H1 (cell line): ENCODE data around the gene GTF2F2. TPM values are rescaled to one million over a fixed set of nuclear protein-coding genes. Genes with fewer than 3 reads are reported as not detected.

Experiments
- CTCF ChIA-PET: fragments of 300-600 bp; sonication (Branson Sonifier 250); formaldehyde crosslinking; loops from one replicate; lab custom pipeline; 2021; ENCODE audit not compliant: partially characterized antibody; lab: Charles Lee
- POLR2A ChIA-PET: fragments of 300-600 bp; sonication (Branson Sonifier 250); formaldehyde crosslinking; loops from one replicate; lab custom pipeline; 2021; ENCODE audit warnings: inconsistent platforms; ENCODE audit not compliant: partially characterized antibody; lab: Charles Lee
- DNase-seq, 2 experiments: peaks; one replicate each; pipeline versions ENCODE4 v3.0.0 to v3.0.0-alpha.2; 2010 to 2022; ENCODE audit warnings: low spot score in 2 of 2, low read depth in 1 of 2, mixed read lengths in 1 of 2
- FAIRE-seq: peaks from 2 replicates; lab custom pipeline; 2011; peaks lifted over from hg19 to GRCh38; lab: Jason Lieb, UNC
- H2AFZ ChIP-seq: 2 replicates; pipeline ENCODE4 v1.8.1; 2012; ENCODE audit warnings: low read length, inconsistent platforms
- H2AK5ac ChIP-seq: 2 replicates; pipeline ENCODE4 v1.6.1; 2013; ENCODE audit warnings: low read depth, low read length
- H2BK120ac ChIP-seq: replicated peaks from 2 replicates; pipeline ENCODE3; 2013; ENCODE audit warnings: low read depth, low read length, inconsistent platforms
- H2BK12ac ChIP-seq: 2 replicates; pipeline ENCODE4 v1.6.1; 2013; ENCODE audit warnings: low read depth, low read length
- H2BK15ac ChIP-seq: 2 replicates; pipeline ENCODE4 v1.6.1; 2013; ENCODE audit warnings: low read length
- H2BK20ac ChIP-seq: 2 replicates; pipeline ENCODE4 v1.6.1; 2013; ENCODE audit warnings: low read length
- H2BK5ac ChIP-seq: 2 replicates; pipeline ENCODE4 v1.6.1; 2013; ENCODE audit warnings: low read depth, low read length
- H3K14ac ChIP-seq: 2 replicates; pipeline ENCODE4 v1.6.1; 2013; ENCODE audit warnings: inconsistent platforms; ENCODE audit not compliant: insufficient read length
- H3K18ac ChIP-seq: 2 replicates; pipeline ENCODE4 v1.6.1; 2013; ENCODE audit warnings: low read length; ENCODE audit errors: extremely low read depth
- H3K23ac ChIP-seq: 2 replicates; pipeline ENCODE4 v1.6.1; 2013; ENCODE audit warnings: inconsistent platforms; ENCODE audit not compliant: insufficient read length
- H3K23me2 ChIP-seq: 2 replicates; pipeline ENCODE4 v1.6.1; 2013; ENCODE audit warnings: low read depth, low read length
- H3K27ac ChIP-seq: 2 replicates; pipeline ENCODE4 v1.6.1; 2011; ENCODE audit warnings: low read depth, low read length, inconsistent platforms
- H3K27me3 ChIP-seq, 4 experiments: replicated peaks in 1 of 4; 1 replicate in 1 of 4; 2 replicates in 3 of 4; pipeline versions ENCODE4 v1.6.1 to v1.8.1; 2011 to 2013; ENCODE audit warnings: low read length in 3 of 4, mild to moderate bottlenecking in 3 of 4, inconsistent platforms in 2 of 4, mixed read lengths in 2 of 4, moderate library complexity in 1 of 4; ENCODE audit not compliant: control insufficient read depth in 3 of 4, insufficient read depth in 3 of 4; ENCODE audit errors: extremely low read depth in 1 of 4
- H3K36me3 ChIP-seq, 4 experiments: 2 replicates each; pipeline versions ENCODE4 v1.6.1 to v1.8.1; 2011 to 2013; ENCODE audit warnings: mild to moderate bottlenecking in 4 of 4, low read length in 3 of 4, moderate library complexity in 2 of 4, control low read depth in 1 of 4, inconsistent platforms in 1 of 4; ENCODE audit not compliant: insufficient read depth in 4 of 4, control insufficient read depth in 2 of 4
- H3K4ac ChIP-seq: replicated peaks from 2 replicates; pipeline ENCODE3; 2013; ENCODE audit warnings: low read length, low read depth, mixed read lengths, inconsistent platforms; ENCODE audit not compliant: insufficient read length
- H3K4me1 ChIP-seq, 4 experiments: replicated peaks in 1 of 4; 1 replicate in 1 of 4; 2 replicates in 3 of 4; pipeline versions ENCODE4 v1.6.1 to v1.8.1; 2011 to 2013; ENCODE audit warnings: low read length in 3 of 4, inconsistent platforms in 2 of 4, mixed read lengths in 1 of 4; ENCODE audit not compliant: insufficient read depth in 4 of 4, control insufficient read depth in 3 of 4
- H3K4me2 ChIP-seq, 2 experiments: 2 replicates each; pipeline versions ENCODE4 v1.6.1 to v1.8.1; 2011 to 2013; ENCODE audit warnings: low read depth in 2 of 2, low read length in 2 of 2, control low read depth in 1 of 2, inconsistent platforms in 1 of 2, mild to moderate bottlenecking in 1 of 2; ENCODE audit not compliant: insufficient read depth in 1 of 2
- H3K4me3 ChIP-seq, 4 experiments: fragments of 200-600, 300-600 bp in 1 of 4; sonication (generic), shearing (Covaris generic), sonication (Bioruptor Twin) in 1 of 4; 2 replicates each; pipeline versions ENCODE4 v1.5.1 to v1.8.1; 2011 to 2016; ENCODE audit warnings: low read length in 4 of 4, low read depth in 3 of 4, control low read depth in 2 of 4, inconsistent platforms in 2 of 4, mild to moderate bottlenecking in 2 of 4, mixed read lengths in 1 of 4, moderate library complexity in 1 of 4; ENCODE audit not compliant: insufficient read depth in 2 of 4; ENCODE audit errors: extremely low read depth in 1 of 4
- H3K56ac ChIP-seq: replicated peaks from 2 replicates; pipeline ENCODE3; 2013; ENCODE audit warnings: low read depth, mild to moderate bottlenecking, mixed read lengths, low read length, inconsistent platforms; ENCODE audit not compliant: insufficient read length
- H3K79me1 ChIP-seq: 2 replicates; pipeline ENCODE4 v1.6.1; 2013; ENCODE audit warnings: low read depth, low read length, control low read depth
- H3K79me2 ChIP-seq, 2 experiments: 2 replicates each; pipeline versions ENCODE4 v1.6.1 to v1.8.1; 2012 to 2013; ENCODE audit warnings: low read length in 2 of 2, mild to moderate bottlenecking in 2 of 2, inconsistent platforms in 1 of 2; ENCODE audit not compliant: insufficient read depth in 2 of 2, control insufficient read depth in 1 of 2
- H3K9ac ChIP-seq, 4 experiments: replicated peaks in 1 of 4; 1 replicate in 1 of 4; 2 replicates in 3 of 4; pipeline versions ENCODE4 v1.6.1 to v1.8.1; 2011 to 2013; ENCODE audit warnings: low read depth in 3 of 4, low read length in 3 of 4, control low read depth in 2 of 4, mild to moderate bottlenecking in 2 of 4, moderate library complexity in 2 of 4, inconsistent platforms in 1 of 4; ENCODE audit errors: extremely low read depth in 1 of 4
- H3K9me3 ChIP-seq, 2 experiments: 2 replicates each; pipeline versions ENCODE4 v1.6.1 to v1.8.1; 2012 to 2013; ENCODE audit warnings: mild to moderate bottlenecking in 2 of 2, moderate library complexity in 2 of 2, control low read depth in 1 of 2, inconsistent platforms in 1 of 2, low read depth in 1 of 2, low read length in 1 of 2, mixed read lengths in 1 of 2; ENCODE audit not compliant: insufficient read depth in 2 of 2
- H4K20me1 ChIP-seq, 2 experiments: replicated peaks in 1 of 2; 2 replicates each; pipeline versions ENCODE3 to v1.8.1; 2011 to 2013; ENCODE audit warnings: inconsistent platforms in 2 of 2, low read length in 2 of 2, mild to moderate bottlenecking in 1 of 2; ENCODE audit not compliant: insufficient read depth in 2 of 2, control insufficient read depth in 1 of 2
- H4K5ac ChIP-seq: 2 replicates; pipeline ENCODE4 v1.6.1; 2013; ENCODE audit warnings: low read length, low read depth, mixed read lengths, inconsistent platforms; ENCODE audit not compliant: insufficient read length
- H4K8ac ChIP-seq: 2 replicates; pipeline ENCODE4 v1.8.0; 2013; ENCODE audit warnings: mild to moderate bottlenecking, moderate library complexity, low read length, inconsistent platforms; ENCODE audit not compliant: insufficient read depth; ENCODE audit errors: extremely low read depth
- H4K91ac ChIP-seq: replicated peaks from 2 replicates; pipeline ENCODE3; 2013; ENCODE audit warnings: low read length, mixed read lengths, inconsistent platforms; ENCODE audit not compliant: insufficient read length
- BCL11A ChIP-seq, 2 experiments: IDR thresholded peaks; one replicate each; pipeline ENCODE4 v1.6.1; 2011; ENCODE audit warnings: low read depth in 2 of 2, low read length in 2 of 2, mild to moderate bottlenecking in 2 of 2
- CEBPB ChIP-seq: IDR thresholded peaks from 2 replicates; pipeline ENCODE4 v1.6.1; 2012; ENCODE audit warnings: low read depth, low read length
- CHD1 ChIP-seq: IDR thresholded peaks from 2 replicates; pipeline ENCODE4 v1.6.1; 2012; ENCODE audit warnings: low read depth, low read length, improper control_type of control experiment
- JUN ChIP-seq: IDR thresholded peaks from 2 replicates; pipeline ENCODE4 v1.6.1; 2011; ENCODE audit warnings: low read depth, mild to moderate bottlenecking, improper control_type of control experiment, low read length
- PHF8 ChIP-seq: fragments of 200-600 bp; sonication (generic); conservative IDR thresholded peaks from 2 replicates; pipeline ENCODE4 v1.7.1; 2012; ENCODE audit warnings: low read depth, mild to moderate bottlenecking, inconsistent platforms, low read length, moderate library complexity
- POLR2AphosphoS5 ChIP-seq: IDR thresholded peaks from 2 replicates; pipeline ENCODE4 v1.6.1; 2011; ENCODE audit warnings: low read depth, low read length
- SIX5 ChIP-seq: IDR thresholded peaks from 2 replicates; pipeline ENCODE4 v1.6.1; 2011; ENCODE audit warnings: mild to moderate bottlenecking, low read depth, low read length
- SP1 ChIP-seq: IDR thresholded peaks from 2 replicates; pipeline ENCODE4 v1.6.1; 2011; ENCODE audit warnings: low read depth, low read length
- WGBS, 2 experiments: shearing (Covaris generic) in 1 of 2; methylation state at CpG; one replicate each; pipeline versions ENCODE4 v1.1.6 to v1.1.7; 2013 to 2015; ENCODE audit warnings: low lambda C conversion rate in 2 of 2, mixed read lengths in 2 of 2, inconsistent platforms in 1 of 2, low coverage in 1 of 2, missing lambda C conversion rate in 1 of 2; ENCODE audit not compliant: insufficient replicate concordance in 2 of 2, insufficient coverage in 1 of 2, insufficient read length in 1 of 2; ENCODE audit errors: extremely low coverage in 1 of 2, missing lambda C conversion rate in 1 of 2; 5-methylcytosine and 5-hydroxymethylcytosine counted together
- polyA plus RNA-seq, 7 experiments: library from polyadenylated mRNA; depleted of rRNA in 3 of 7; stranded (reverse) in 5 of 7; unstranded in 2 of 7; fragments of >200 nt in 5 of 7; fragments of 200-250 nt in 2 of 7; gene quantifications; 1 replicate in 5 of 7; 2 replicates in 1 of 7; 4 replicates in 1 of 7; pipeline versions ENCODE4 v1.2.1 to v1.2.3, GENCODE V29; 2011 to 2013; ENCODE audit warnings: missing spikeins in 2 of 7, mixed read lengths in 2 of 7
- total RNA-seq: library from RNA; stranded (reverse); fragmentation: NEBNext Ultra II Directional; extraction: Animal tissue kit (Norgen Biotek cat#: 25700); gene quantifications from 2 replicates; pipeline ENCODE4 v1.2.1, GENCODE V29; 2021
- TF ChIP-seq, protein P1 (sequence below): IDR thresholded peaks from 2 replicates; pipeline ENCODE4 v1.6.1; 2011; ENCODE audit warnings: low read depth, mild to moderate bottlenecking, low read length; ENCODE audit not compliant: insufficient read depth

GTF2F2 gene
- total and polyA plus RNA-seq, 2 of the 8 experiments (the other 6 are each of a cell fraction or from before 2014, with no cell fraction given), result 10.8 to 31.1 TPM

DNA sequence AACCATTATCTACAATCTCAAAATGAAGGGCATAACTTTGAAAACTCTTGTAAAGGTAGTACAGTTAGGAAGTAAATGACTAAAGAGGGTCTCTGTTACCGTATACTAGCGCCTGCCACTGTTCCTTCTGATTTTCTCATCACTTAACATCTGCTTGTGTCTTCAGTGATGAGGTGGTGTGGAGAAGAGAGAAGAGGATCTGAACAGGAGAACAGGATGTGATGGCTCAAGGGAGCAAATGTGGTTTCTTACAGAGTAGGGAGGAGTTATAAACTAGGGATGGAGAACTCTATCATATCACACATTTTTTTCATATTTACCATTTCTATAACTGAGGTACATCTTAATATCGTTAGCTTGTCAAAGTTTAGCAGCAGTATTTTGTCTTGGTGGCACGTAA is 79.4 kb downstream of the GTF2F2 start:
- H3K23me2 ChIP-seq, result no peaks in the 10 kb centered on the region
- no peaks in the 10 kb centered on the region for H3K36me3 ChIP-seq
- no peak overlapping the region for H2BK15ac ChIP-seq
- no peak overlapping the region for H2BK5ac ChIP-seq
- no peak overlapping the region for H3K18ac ChIP-seq
- TF ChIP-seq POLR2AphosphoS5, result no peak
- no peak for TF ChIP-seq CEBPB
- TF ChIP-seq SIX5, result no peak
- TF ChIP-seq JUN, result no peak
- no peak for TF ChIP-seq SP1
- no peak for TF ChIP-seq BCL11A (IDR thresholded peaks at IDR 0.05; ENCODE audit: low read depth in 2 of 2, low read length in 2 of 2)
- TF ChIP-seq CHD1, result no peak
- TF ChIP-seq, protein P1, sequence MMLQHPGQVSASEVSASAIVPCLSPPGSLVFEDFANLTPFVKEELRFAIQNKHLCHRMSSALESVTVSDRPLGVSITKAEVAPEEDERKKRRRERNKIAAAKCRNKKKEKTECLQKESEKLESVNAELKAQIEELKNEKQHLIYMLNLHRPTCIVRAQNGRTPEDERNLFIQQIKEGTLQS, result no peak
- TF ChIP-seq PHF8, result no peak
- TF ChIP-seq, all 59 proteins: peak for 0
- Histone ChIP-seq H3K23ac (no peak overlapping the region), H4K91ac (no peak overlapping the region), H3K4ac (no peak overlapping the region), H2BK120ac (no peak overlapping the region), H3K27me3 (no peaks in the 10 kb centered on the region), H3K56ac (no peak overlapping the region), H2BK12ac (no peak overlapping the region), H3K4me3 (no peak overlapping the region), H3K4me2 (no peak overlapping the region), H2AK5ac (no peak overlapping the region), H2BK20ac (no peak overlapping the region), H3K79me1 (no peaks in the 10 kb centered on the region; the same call in 1 of the 2 replicates), H3K4me1 (peaks cover 0 to 3% (median 0%) of the 10 kb centered on the region in 4 experiments; a peak in 1 of 7 replicates), H4K20me1 (peaks cover 0 to under 1% of the 10 kb centered on the region in 2 experiments), H3K79me2 (peaks cover 0 to 3% of the 10 kb centered on the region in 2 experiments; a peak in 1 of 4 replicates), H4K5ac (no peak overlapping the region), H3K9ac (no peak overlapping the region), H3K27ac (no peak overlapping the region), H2AFZ (no peak overlapping the region), H3K9me3 (no peaks in the 10 kb centered on the region), H4K8ac (no peak overlapping the region), H3K14ac (no peak overlapping the region)
- 84% methylated on average over 4 of the region's 4 CpGs; no CpG with 5 or more reads in 1 of the 2 experiments for WGBS, 2 experiments
- DNase-seq (no peak), FAIRE-seq (no peak)
- POLR2A ChIA-PET, result interaction anchor here (1.5 kb wide), 1 partner anchor 27 kb away, joined by 4 read pairs; no protein-coding TSS in a partner anchor
- CTCF ChIA-PET, result interaction anchor here (1.2 kb wide), 1 partner anchor 81 kb away, joined by 3 read pairs; no protein-coding TSS in a partner anchor
